Right atrium auricular region (tissue), 2 donors: ENCODE results near the gene GPR15LG. TPM values are rescaled to one million over a fixed set of nuclear protein-coding genes. Genes with fewer than 3 reads are reported as not detected.

ENCODE experiments used
- DNase-seq: peaks from one replicate; pipeline ENCODE4 v3.0.0-alpha.2; 2019; ENCODE audit warnings: low spot score
- H3K27ac ChIP-seq, 2 donors: fragments of 200-600 bp; sonication (generic); 1 replicate in 1 of 2; 2 replicates in 1 of 2; pipeline ENCODE4 v1.5.1; 2016 to 2019
- H3K27me3 ChIP-seq, 2 donors: fragments of 200-600 bp; sonication (generic); one replicate each; pipeline versions ENCODE4 v1.5.1 to v1.6.0; 2017 to 2019
- H3K36me3 ChIP-seq: fragments of 200-600 bp; sonication (generic); one replicate; pipeline ENCODE4 v1.5.1; 2016
- H3K4me1 ChIP-seq, 2 donors: fragments of 200-600 bp; sonication (generic); one replicate each; pipeline versions ENCODE4 v1.5.1 to v1.6.0; 2017 to 2019
- H3K4me3 ChIP-seq, 2 donors: fragments of 200-600 bp; sonication (generic); 1 replicate in 1 of 2; 2 replicates in 1 of 2; pipeline ENCODE4 v1.5.1; 2017 to 2019; ENCODE audit warnings: mild to moderate bottlenecking in 1 of 2, moderate library complexity in 1 of 2
- H3K9me3 ChIP-seq, 2 donors: fragments of 200-600 bp; sonication (generic); one replicate each; pipeline ENCODE4 v1.5.1; 2019
- CTCF ChIP-seq, 2 donors: fragments of 200-600 bp; sonication (generic); IDR thresholded peaks; one replicate each; pipeline ENCODE4 v1.5.1; 2019; ENCODE audit warnings: antibody characterized with exemption in 2 of 2
- total RNA-seq, 2 donors: library from RNA; depleted of rRNA; stranded (reverse); fragments of >200 nt; gene quantifications; one replicate each; pipeline ENCODE4 v1.1.0, GENCODE V29; 2016

GPR15LG gene
- total RNA-seq, 2 donors from 2014 or later = not detected

DNA sequence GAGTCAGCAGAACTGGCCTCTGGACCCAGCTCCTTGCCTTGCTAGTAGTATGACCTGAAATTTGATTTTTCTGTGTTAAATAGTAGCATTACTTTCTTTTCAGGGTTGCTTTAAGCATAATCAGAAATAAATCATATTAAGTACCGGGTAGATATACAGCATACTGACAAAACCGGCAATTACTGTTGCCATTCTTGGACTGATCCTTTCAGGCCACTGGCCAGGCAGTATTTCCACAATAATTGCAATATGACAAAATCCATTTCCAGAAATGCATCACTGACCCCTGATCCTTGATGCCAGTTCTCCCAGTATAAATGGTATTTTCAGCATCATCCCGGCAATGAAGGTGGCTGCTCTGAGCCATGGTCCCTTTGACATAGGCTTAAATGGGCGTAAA is 60.9 kb downstream of the GPR15LG start:
- H3K36me3 ChIP-seq = no peaks in the 10 kb centered on the region
- no peak for DNase-seq
- H3K4me1 ChIP-seq = no peaks in the 10 kb centered on the region
- no peak overlapping the region for H3K27ac ChIP-seq
- H3K9me3 ChIP-seq = no peaks in the 10 kb centered on the region
- H3K27me3 ChIP-seq = no peaks in the 10 kb centered on the region
- TF ChIP-seq CTCF (IDR thresholded peaks at IDR 0.05) = no peak
- no peak overlapping the region for H3K4me3 ChIP-seq

Other genes starting within 250 kb of the GPR15LG start
- gene GHITM, start 34.3 kb upstream of the GPR15LG start, total RNA-seq = 100 to 1,000 TPM; 242 to 490 TPM
- gene CDHR1, start 20.7 kb downstream of the GPR15LG start, total RNA-seq = 1 to 10 TPM in 1 of 2 donors, under 1 TPM in 1; 0.55 to 1.6 TPM
- gene LRIT2, start 51.7 kb downstream of the GPR15LG start, total RNA-seq = not detected
- gene LRIT1, start 67.7 kb downstream of the GPR15LG start, total RNA-seq = not detected
- not detected for gene RGR, start 71.3 kb downstream of the GPR15LG start, total RNA-seq
- 10 to 100 TPM; 77.1 to 91.6 TPM for gene CCSER2, start 154.8 kb downstream of the GPR15LG start, total RNA-seq